Measurements from ENCODE around the gene PNPLA3.

- no peak for TF ChIP-seq TAF1 (IDR thresholded peaks at IDR 0.05; ENCODE audit: borderline replicate concordance, insufficient read depth, low read length)
- TF ChIP-seq POLR2AphosphoS5 (IDR thresholded peaks at IDR 0.05; ENCODE audit: low read depth, low read length) = no peak
These were observed 73.3 kb downstream of the PNPLA3 start for GRCh38 chr22:43996981-43997265.

Data from PFSK-1 (cell line).